HEK293 (cell line): Measurements from ENCODE around the gene KRT15.

Experiments
- CTCF ChIA-PET: fragments of 350-600 bp; formaldehyde crosslinking; extraction: SDS; loops from one replicate; lab custom pipeline; 2021; ENCODE audit warnings: antibody characterized with exemption; lab: Yijun Ruan, JAX
- POLR2A ChIA-PET: fragments of 300-600 bp; formaldehyde crosslinking; extraction: SDS; loops from one replicate; lab custom pipeline; 2020; ENCODE audit warnings: antibody characterized with exemption, inconsistent platforms; lab: Yijun Ruan, JAX
- H3K27ac ChIP-seq: fragments of 200-500 bp; sonication (Bioruptor generic); 2 replicates; pipeline ENCODE4 v1.5.1; 2014; ENCODE audit warnings: low read depth, low read length, control low read depth, inconsistent platforms; ENCODE audit errors: extremely low read depth
- H3K36me3 ChIP-seq, 2 experiments: fragments of 200-500 bp in 1 of 2; sonication (Bioruptor generic) in 1 of 2; 1 replicate in 1 of 2; 2 replicates in 1 of 2; pipeline ENCODE4 v1.5.1; 2014 to 2017; ENCODE audit warnings: inconsistent platforms in 2 of 2, low read length in 2 of 2; ENCODE audit not compliant: control insufficient read depth in 2 of 2, insufficient read depth in 1 of 2
- H3K4me1 ChIP-seq: fragments of 200-500 bp; sonication (Bioruptor generic); 2 replicates; pipeline ENCODE4 v1.5.1; 2014; ENCODE audit warnings: mild to moderate bottlenecking, low read length, inconsistent platforms; ENCODE audit not compliant: control insufficient read depth, insufficient read depth
- H3K4me3 ChIP-seq: 2 replicates; pipeline ENCODE4 v1.5.1; 2011; ENCODE audit warnings: low read depth, mild to moderate bottlenecking, control low read depth, low read length, moderate library complexity
- H3K9me3 ChIP-seq: fragments of 200-500 bp; sonication (Bioruptor generic); 2 replicates; pipeline ENCODE4 v1.5.1; 2014; ENCODE audit warnings: low read depth, low read length, inconsistent platforms; ENCODE audit not compliant: control insufficient read depth, insufficient read depth
- AEBP2 ChIP-seq: fragments of 450-650 bp; formaldehyde crosslinking; IDR thresholded peaks from 2 replicates; pipeline ENCODE4 v1.5.1; 2016; ENCODE audit warnings: missing biosample characterization, missing genetic modification characterization, borderline replicate concordance
- GLIS1 ChIP-seq: fragments of 450-650 bp; formaldehyde crosslinking; IDR thresholded peaks from 2 replicates; pipeline ENCODE4 v1.5.1; 2016; ENCODE audit warnings: missing biosample characterization, missing genetic modification characterization
- GLIS2 ChIP-seq: fragments of 450-650 bp; formaldehyde crosslinking; IDR thresholded peaks from 2 replicates; pipeline ENCODE4 v1.5.1; 2016; ENCODE audit warnings: missing biosample characterization, missing genetic modification characterization
- HIC1 ChIP-seq: fragments of 450-650 bp; formaldehyde crosslinking; IDR thresholded peaks from 2 replicates; pipeline ENCODE4 v1.5.1; 2016; ENCODE audit warnings: missing biosample characterization, missing genetic modification characterization
- PRDM2 ChIP-seq: fragments of 450-650 bp; formaldehyde crosslinking; IDR thresholded peaks from 2 replicates; pipeline ENCODE4 v1.5.1; 2016; ENCODE audit warnings: missing biosample characterization, missing genetic modification characterization, borderline replicate concordance
- SALL2 ChIP-seq: fragments of 450-650 bp; formaldehyde crosslinking; IDR thresholded peaks from 2 replicates; pipeline ENCODE4 v1.5.0; 2017; ENCODE audit warnings: missing biosample characterization, mild to moderate bottlenecking, missing genetic modification characterization, borderline replicate concordance
- YY1 ChIP-seq: fragments of 450-650 bp; formaldehyde crosslinking; IDR thresholded peaks from 2 replicates; pipeline ENCODE4 v1.5.1; 2018; ENCODE audit warnings: missing biosample characterization, missing genetic modification characterization
- YY2 ChIP-seq: fragments of 450-650 bp; formaldehyde crosslinking; IDR thresholded peaks from 2 replicates; pipeline ENCODE4 v1.5.1; 2016; ENCODE audit warnings: missing biosample characterization, missing genetic modification characterization
- ZBTB11 ChIP-seq: fragments of 450-650 bp; formaldehyde crosslinking; conservative IDR thresholded peaks from 2 replicates; pipeline ENCODE4 v1.5.1; 2016; ENCODE audit warnings: low read depth, missing biosample characterization, missing genetic modification characterization
- ZBTB20 ChIP-seq: fragments of 450-650 bp; formaldehyde crosslinking; IDR thresholded peaks from 2 replicates; pipeline ENCODE4 v1.5.1; 2016; ENCODE audit warnings: missing biosample characterization, missing genetic modification characterization
- ZBTB48 ChIP-seq: fragments of 450-650 bp; formaldehyde crosslinking; IDR thresholded peaks from 2 replicates; pipeline ENCODE4 v1.5.1; 2016; ENCODE audit warnings: missing biosample characterization, missing genetic modification characterization
- ZBTB7A ChIP-seq: fragments of 450-650 bp; formaldehyde crosslinking; IDR thresholded peaks from 2 replicates; pipeline ENCODE4 v1.5.1; 2016; ENCODE audit warnings: low read depth, missing biosample characterization, missing genetic modification characterization
- ZNF155 ChIP-seq: fragments of 450-650 bp; formaldehyde crosslinking; IDR thresholded peaks from 2 replicates; pipeline ENCODE4 v1.5.1; 2016; ENCODE audit warnings: missing biosample characterization, missing genetic modification characterization
- ZNF175 ChIP-seq: fragments of 450-650 bp; formaldehyde crosslinking; IDR thresholded peaks from 2 replicates; pipeline ENCODE4 v1.5.1; 2016; ENCODE audit warnings: missing biosample characterization, missing genetic modification characterization
- ZNF202 ChIP-seq: fragments of 450-650 bp; formaldehyde crosslinking; IDR thresholded peaks from 2 replicates; pipeline ENCODE4 v1.5.1; 2016; ENCODE audit warnings: missing biosample characterization, missing genetic modification characterization, borderline replicate concordance
- ZNF341 ChIP-seq: fragments of 450-650 bp; formaldehyde crosslinking; IDR thresholded peaks from 2 replicates; pipeline ENCODE4; 2016; ENCODE audit warnings: low read depth, missing biosample characterization, missing genetic modification characterization
- ZNF394 ChIP-seq: fragments of 450-650 bp; formaldehyde crosslinking; IDR thresholded peaks from 2 replicates; pipeline ENCODE4 v1.5.1; 2016; ENCODE audit warnings: missing biosample characterization, missing genetic modification characterization, mild to moderate bottlenecking, moderate library complexity, borderline replicate concordance
- ZNF423 ChIP-seq: fragments of 450-650 bp; formaldehyde crosslinking; IDR thresholded peaks from 2 replicates; pipeline ENCODE4 v1.5.1; 2016; ENCODE audit warnings: missing biosample characterization, missing genetic modification characterization
- ZNF529 ChIP-seq: fragments of 450-650 bp; formaldehyde crosslinking; IDR thresholded peaks from 2 replicates; pipeline ENCODE4 v1.5.1; 2017; ENCODE audit warnings: missing genetic modification characterization, missing biosample characterization; ENCODE audit not compliant: insufficient replicate concordance

KRT15 gene

GRCh38 chr17:41496803-41497484 is 21.7 kb downstream of the KRT15 start (continued):
- TF ChIP-seq ZBTB11 (tag by site-specific recombination) = no peak
- TF ChIP-seq ZNF423 (tag by site-specific recombination) = peak; percentile 59
- no peak for TF ChIP-seq SALL2 (tag by site-specific recombination)
- TF ChIP-seq ZNF529 (tag by site-specific recombination) = no peak
- no peak for TF ChIP-seq ZNF202 (tag by site-specific recombination)
- TF ChIP-seq, all 188 proteins: peak for 15

GRCh38 chr17:41494524-41494923 is 24.2 kb downstream of the KRT15 start:
- H3K36me3 ChIP-seq = no peaks in the 10 kb centered on the region
- H3K27ac ChIP-seq = no peak overlapping the region
- peaks cover 6% of the 10 kb centered on the region for H3K4me1 ChIP-seq
- POLR2A ChIA-PET = interaction anchor here (0.5 kb wide), 1 partner anchor 671 kb away, joined by 3 read pairs; no protein-coding TSS in a partner anchor
- TF ChIP-seq PRDM2 (tag by site-specific recombination) = no peak
- TF ChIP-seq ZBTB20 = peak; percentile 39; the same call in 1 of the 2 replicates
- peak; percentile 93 for TF ChIP-seq GLIS1
- TF ChIP-seq ZNF394 = no peak
- no peak for TF ChIP-seq ZNF155 (tag by site-specific recombination)
- peak; percentile 41; the same call in 1 of the 2 replicates for TF ChIP-seq GLIS2 (tag by site-specific recombination)
- no peak for TF ChIP-seq ZNF175 (tag by site-specific recombination)
- no peaks in the 10 kb centered on the region for H3K9me3 ChIP-seq
- CTCF ChIA-PET = interaction anchor here (0.6 to 7.3 kb wide), 16 partner anchors 8 to 1769 kb away, joined by 3 to 63 read pairs (median 5); partner anchors contain the start of genes KRT13 and KRT17
- H3K4me3 ChIP-seq = no peak overlapping the region

- CTCF ChIA-PET = interaction anchor here (0.7 to 7.3 kb wide), 6 partner anchors 13 to 1221 kb away, joined by 3 to 63 read pairs (median 3); no protein-coding TSS in a partner anchor
- TF ChIP-seq HIC1 (tag by site-specific recombination) (no peak), ZNF341 (tag by site-specific recombination) (no peak), ZBTB48 (no peak; the same call in 1 of the 2 replicates), ZBTB20 (peak; percentile 15; the same call in 1 of the 2 replicates), ZBTB7A (tag by site-specific recombination) (no peak), YY2 (tag by site-specific recombination) (peak; percentile 63), YY1 (tag by site-specific recombination) (0 out of 2 replicates have a peak, but pooled peaks have one; percentile 30), AEBP2 (tag by site-specific recombination) (no peak)
These were observed 25.9 kb downstream of the KRT15 start for GRCh38 chr17:41492771-41493170.

More at GRCh38 chr17:41492771-41493170, 25.9 kb downstream of the KRT15 start:
- H3K36me3 ChIP-seq = no peaks in the 10 kb centered on the region
- H3K27ac ChIP-seq = no peak overlapping the region
- peaks cover 6% of the 10 kb centered on the region for H3K4me1 ChIP-seq
- no peak overlapping the region for H3K4me3 ChIP-seq
- POLR2A ChIA-PET = no interaction called here
- H3K9me3 ChIP-seq = no peaks in the 10 kb centered on the region
